Globus pallidus (tissue), 1 donor: ENCODE measurements around the gene SMPD2.

ENCODE experiments used
- DNase-seq: peaks from one replicate; pipeline ENCODE4 v3.0.0-alpha.2; 2015; ENCODE audit warnings: low spot score

Gene SMPD2, protein sequence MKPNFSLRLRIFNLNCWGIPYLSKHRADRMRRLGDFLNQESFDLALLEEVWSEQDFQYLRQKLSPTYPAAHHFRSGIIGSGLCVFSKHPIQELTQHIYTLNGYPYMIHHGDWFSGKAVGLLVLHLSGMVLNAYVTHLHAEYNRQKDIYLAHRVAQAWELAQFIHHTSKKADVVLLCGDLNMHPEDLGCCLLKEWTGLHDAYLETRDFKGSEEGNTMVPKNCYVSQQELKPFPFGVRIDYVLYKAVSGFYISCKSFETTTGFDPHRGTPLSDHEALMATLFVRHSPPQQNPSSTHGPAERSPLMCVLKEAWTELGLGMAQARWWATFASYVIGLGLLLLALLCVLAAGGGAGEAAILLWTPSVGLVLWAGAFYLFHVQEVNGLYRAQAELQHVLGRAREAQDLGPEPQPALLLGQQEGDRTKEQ

GRCh38 chr6:109440331-109441068 lies at the start of gene SMPD2, which contains the start of gene PPIL6:
Gene SMPD2, plus strand, starts transcription at chr6:109440724. Its CDS starts 398 bp downstream, at chr6:109441122.
Gene PPIL6, minus strand, starts transcription at chr6:109440628. Its CDS starts 38 bp downstream, at chr6:109440590.
- DNase-seq = peak; percentile 86

DNA sequence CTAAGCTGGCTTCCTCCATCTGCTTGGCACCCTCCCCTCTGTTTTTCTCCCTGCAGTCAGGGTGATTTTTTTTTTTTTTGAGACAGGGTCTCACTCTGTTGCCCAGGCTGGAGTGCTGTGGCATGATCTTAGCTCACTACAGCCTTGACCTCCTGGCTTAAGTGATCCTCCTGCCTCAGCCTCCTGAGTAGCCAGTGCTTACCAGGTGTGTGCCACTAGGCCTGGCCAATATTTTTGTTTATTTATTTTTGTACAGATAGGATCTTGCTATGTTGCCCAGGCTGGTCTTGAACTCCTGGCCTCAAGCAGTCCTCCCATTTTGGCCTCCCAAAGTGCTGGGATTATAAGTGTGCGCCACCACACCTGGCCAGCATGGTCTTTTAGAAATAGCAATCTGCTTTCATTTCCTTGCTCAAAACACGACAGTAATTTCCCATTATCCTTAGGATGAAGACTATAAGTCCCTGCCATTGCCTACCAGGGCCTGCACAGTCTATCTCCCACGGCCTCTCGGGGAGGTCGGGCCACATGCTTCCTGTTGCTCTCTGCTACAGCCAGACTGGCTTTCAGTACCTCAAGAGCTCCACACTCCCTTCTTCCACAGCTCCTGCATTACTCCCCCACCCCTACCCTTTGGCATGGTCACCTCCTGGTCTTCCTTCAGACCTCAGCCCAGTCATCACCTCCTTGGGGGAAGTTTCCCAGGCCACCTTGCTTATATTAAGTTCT lies 47.2 kb upstream of the SMPD2 start:
- DNase-seq = no peak

DNA sequence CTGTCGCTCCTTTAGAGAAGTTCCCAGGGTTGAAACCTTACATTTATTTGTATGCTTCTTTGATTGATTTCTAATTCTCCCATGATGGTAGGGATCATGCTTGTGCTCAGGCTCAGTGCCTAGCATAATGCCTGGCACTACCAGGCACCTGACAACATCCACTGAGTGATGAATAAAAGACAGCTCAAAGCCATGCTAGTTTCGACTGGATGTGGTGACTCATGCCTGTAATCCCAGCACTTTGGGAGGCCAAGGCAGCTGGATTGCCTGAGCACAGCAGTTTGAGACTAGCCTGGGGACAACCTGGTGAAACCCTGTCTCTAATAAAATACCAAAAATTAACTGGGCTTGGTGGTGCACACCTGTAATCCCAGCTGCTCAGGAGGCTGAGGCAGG lies 46.6 kb upstream of the SMPD2 start:
- DNase-seq = no peak

DNA sequence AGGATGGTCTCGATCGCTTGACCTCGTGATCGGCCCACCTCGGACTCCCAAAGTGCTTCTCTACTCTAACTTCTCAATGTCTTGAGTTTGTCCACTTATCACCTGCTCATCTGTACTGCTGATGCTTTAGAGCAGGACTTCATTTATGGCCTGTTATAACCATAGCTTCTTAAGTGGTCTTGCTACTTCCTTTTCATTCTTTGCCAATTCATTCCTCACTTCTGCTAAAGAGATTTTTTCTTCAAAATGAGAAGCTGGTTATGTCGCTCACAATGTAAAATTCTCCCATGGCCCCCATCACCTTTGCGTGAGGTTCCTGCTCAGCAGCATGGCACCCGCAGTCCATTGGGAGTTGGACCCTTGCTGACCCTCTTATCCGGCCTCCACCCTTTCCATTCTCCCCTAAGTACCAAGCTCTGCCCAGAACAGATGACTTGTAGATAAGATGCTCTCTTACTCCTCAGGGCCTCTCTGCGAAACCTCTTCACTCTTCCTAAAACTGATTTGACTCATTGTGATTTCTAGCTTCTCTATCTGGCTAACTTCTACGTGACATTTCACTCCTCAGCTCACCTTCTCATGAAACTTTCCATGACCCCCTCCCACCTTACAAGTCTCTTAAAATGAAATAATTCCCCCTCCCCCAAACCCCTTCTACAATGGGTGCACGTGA lies 44.3 kb upstream of the SMPD2 start:
- DNase-seq = no peak

- no peak for DNase-seq
Observed at GRCh38 chr6:109397020-109397419, 43.5 kb upstream of the SMPD2 start.

DNA sequence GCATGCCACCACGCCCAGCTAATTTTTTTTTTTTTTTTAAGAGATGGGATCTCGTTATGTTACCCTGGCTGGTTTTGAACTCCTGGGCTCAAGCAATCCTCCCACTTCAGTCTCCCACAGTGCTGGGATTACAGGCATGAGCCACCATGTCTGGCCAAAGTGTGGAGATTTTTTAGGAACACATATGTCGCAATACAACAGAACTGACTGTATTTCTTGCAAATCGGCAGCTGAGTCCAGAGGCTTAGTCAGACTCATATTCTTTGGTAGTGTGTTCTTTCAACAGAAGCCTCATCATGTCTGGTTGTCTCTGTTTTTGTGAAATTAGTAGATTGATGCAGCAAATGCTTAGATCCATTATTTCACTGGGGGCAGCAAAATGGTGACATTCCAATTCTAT lies 34.3 kb upstream of the SMPD2 start:
- DNase-seq = no peak

DNA sequence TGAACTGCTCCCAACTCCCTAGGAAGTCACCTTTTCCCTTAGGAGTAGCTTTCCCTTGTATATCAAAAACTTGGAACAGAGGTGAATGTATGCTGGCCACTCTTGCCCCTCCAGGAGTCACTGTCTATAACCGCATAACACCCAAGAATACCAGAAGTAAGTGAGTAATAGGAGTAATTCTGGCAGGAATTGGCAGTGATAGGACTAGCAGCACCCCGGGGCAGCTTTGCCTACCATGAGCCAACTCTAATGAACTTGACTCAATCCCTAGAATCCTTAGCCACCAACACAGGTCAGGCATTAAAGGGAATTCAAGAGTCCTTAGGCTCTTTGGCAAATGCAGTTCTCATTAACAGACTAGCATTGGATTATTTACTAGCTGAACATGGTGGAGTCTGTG lies 29.5 kb upstream of the SMPD2 start:
- DNase-seq = no peak

DNA sequence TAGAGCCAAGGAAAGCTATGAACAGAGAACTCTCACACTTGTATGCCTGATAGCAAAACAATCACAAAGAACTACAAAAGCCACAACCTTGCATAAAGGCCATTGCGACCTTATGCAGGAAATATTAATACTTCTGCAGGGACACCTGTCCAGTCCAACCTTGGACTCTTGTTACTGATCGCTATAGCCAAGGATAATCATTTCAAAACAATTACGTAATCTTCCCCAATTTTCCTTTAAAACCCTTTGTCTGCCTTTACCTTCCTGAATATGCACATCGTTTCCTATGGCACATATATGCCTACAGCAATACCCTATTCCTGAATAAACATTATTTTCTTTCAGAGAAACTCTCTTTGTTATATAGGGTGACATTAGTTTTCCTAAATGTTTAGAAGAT lies 22.9 kb upstream of the SMPD2 start:
- no peak for DNase-seq

DNA sequence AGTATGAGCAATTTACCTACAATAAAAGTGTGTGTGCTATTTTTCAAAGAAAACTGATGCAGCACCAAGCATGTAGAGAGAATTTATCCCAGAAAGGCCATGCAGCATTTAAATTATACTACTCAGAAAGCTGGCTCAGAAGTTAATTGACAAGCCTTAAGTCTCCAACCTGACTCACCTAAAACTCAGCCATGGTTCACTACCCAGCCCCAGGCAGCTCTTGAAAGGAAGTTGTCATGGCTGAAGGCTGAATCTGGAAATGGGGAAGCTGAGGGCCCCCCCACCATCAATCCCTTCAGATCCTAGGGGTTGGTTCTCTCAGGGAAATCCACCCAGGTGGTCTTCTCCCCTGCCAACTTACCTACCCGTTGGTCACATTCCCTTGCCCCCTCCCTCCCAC lies 19.8 kb upstream of the SMPD2 start:
- DNase-seq = no peak

DNA sequence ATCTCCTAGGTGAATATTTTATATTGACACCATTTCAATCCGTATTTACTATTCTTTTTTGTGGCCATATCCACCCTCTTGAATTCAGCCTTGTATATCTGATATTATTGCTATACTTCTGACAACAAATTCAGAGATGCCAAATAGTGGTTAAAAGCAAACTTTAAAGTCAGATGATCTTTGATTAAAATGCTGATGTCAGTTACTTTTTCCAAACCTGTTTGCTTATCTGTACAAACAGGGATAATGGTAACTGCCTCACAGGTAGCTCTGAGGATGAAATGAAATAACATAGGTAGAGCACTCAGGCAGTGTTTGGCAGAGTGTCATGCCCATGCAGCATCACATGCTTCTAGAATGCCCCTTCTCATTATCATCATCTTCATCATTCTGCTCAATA lies 19.3 kb upstream of the SMPD2 start:
- no peak for DNase-seq

- no peak for DNase-seq
Observed at GRCh38 chr6:109424946-109425345, 15.6 kb upstream of the SMPD2 start.

DNA sequence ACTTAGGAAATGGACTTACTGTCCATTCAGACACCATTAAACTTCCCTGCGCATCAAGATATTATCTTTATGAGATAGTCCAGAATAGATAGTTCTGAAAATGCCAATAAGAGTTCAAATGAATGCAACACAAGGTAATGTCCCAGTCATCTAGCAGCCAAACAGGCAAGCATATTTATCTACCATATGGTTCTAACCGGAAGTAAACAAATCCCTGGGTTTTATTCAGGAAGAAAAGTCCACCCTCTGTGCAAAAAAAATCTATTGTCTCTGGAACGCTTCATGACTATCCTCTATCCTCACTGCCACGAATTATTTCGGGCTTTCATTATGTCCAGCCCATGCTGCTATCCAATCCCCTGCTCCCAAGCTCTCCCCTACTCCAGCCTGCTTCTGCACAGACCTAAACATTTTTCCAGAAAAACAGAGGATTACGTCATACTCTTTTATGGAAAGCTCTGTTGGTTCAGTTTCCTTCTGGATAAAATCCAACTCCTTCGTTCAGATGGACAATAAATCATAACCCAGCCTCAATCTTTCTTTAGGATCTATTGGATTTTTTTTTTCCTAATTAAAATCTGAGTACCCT lies 11.5 kb upstream of the SMPD2 start:
- DNase-seq = no peak

GRCh38 chr6:109429496-109429895 lies 11.0 kb upstream of the SMPD2 start:
- DNase-seq = no peak

- no peak for DNase-seq
Observed at GRCh38 chr6:109434456-109434855, 6.1 kb upstream of the SMPD2 start.

DNA sequence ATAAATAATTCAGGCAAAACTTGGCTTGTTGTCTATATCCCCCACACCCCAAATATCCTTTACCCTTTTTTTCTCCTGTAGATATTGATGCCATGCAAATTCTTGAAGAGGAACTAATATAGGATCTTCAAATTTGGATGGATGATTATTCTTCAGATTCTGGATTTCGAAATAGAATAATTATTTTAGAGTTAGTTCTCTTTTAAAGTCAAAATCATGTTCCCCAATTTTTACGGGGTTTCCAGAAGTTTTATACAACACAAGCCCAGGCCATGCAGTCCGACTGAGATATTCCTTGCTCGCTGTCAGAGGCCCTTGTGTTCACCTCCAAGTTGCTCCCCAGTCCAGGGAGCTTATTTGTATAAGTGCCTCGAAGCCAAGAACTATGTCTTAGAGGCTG lies 4.5 kb upstream of the SMPD2 start:
- DNase-seq = no peak

DNA sequence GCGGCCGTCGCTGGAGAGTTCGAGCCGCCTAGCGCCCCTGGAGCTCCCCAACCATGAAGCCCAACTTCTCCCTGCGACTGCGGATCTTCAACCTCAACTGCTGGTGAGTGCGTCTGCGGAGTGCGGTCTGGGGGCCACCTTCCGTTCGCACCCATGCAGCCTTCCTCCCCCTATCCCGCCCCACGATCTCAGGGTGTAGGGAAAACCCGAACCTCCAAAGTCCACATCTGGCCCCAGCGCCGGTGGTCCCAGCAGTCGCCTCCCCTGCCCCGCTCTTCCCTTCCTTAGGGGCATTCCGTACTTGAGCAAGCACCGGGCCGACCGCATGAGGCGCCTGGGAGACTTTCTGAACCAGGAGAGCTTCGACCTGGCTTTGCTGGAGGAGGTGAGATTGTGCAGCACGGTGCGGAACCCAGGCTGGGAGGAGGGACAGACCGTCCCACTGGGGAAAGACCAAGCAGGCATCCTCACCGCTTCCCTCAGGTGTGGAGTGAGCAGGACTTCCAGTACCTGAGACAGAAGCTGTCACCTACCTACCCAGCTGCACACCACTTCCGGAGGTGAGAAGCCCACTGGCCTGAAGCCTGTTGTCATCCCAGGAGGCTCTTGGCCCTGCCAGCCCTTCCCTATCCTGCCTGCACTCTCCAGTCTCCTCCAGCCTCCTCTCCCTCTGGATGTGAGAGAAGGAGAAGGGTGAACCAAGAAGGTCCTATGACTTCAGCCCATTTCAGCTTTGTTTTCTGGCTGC lies 719 bp downstream of the SMPD2 start:
- DNase-seq = no peak

DNA sequence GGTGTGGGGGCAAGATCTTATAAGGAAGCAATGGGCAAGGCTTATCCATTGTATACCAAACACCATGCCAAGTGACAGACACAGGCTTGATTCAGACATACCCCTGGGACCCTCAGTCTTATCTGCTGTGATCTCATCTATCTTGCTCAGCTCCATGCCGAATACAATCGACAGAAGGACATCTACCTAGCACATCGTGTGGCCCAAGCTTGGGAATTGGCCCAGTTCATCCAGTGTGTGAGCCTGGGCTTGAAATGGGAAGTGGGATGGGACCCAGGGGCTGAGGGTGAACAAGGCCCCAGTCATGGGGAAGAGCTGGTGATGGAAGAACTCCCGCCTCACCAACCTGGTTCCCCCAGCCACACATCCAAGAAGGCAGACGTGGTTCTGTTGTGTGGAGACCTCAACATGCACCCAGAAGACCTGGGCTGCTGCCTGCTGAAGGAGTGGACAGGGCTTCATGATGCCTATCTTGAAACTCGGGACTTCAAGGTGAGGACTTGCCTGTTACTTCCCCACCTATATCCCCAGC lies 1.9 kb downstream of the SMPD2 start:
- DNase-seq = no peak

DNA sequence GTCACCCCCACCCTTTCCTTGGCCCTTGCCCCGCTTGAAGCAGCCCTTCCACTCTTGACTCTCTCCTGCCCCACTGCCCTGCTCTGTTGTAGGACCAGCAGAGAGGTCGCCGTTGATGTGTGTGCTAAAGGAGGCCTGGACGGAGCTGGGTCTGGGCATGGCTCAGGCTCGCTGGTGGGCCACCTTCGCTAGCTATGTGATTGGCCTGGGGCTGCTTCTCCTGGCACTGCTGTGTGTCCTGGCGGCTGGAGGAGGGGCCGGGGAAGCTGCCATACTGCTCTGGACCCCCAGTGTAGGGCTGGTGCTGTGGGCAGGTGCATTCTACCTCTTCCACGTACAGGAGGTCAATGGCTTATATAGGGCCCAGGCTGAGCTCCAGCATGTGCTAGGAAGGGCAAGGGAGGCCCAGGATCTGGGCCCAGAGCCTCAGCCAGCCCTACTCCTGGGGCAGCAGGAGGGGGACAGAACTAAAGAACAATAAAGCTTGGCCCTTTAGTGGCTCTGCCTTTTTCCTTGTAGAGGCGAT lies 3.0 kb downstream of the SMPD2 start:
- DNase-seq = no peak

GRCh38 chr6:109445382-109445781 lies 4.9 kb downstream of the SMPD2 start:
- DNase-seq = no peak

- no peak for DNase-seq
Observed at GRCh38 chr6:109446072-109446471, 5.5 kb downstream of the SMPD2 start.
